ENCODE data around the gene ADAMTSL4.

DNA sequence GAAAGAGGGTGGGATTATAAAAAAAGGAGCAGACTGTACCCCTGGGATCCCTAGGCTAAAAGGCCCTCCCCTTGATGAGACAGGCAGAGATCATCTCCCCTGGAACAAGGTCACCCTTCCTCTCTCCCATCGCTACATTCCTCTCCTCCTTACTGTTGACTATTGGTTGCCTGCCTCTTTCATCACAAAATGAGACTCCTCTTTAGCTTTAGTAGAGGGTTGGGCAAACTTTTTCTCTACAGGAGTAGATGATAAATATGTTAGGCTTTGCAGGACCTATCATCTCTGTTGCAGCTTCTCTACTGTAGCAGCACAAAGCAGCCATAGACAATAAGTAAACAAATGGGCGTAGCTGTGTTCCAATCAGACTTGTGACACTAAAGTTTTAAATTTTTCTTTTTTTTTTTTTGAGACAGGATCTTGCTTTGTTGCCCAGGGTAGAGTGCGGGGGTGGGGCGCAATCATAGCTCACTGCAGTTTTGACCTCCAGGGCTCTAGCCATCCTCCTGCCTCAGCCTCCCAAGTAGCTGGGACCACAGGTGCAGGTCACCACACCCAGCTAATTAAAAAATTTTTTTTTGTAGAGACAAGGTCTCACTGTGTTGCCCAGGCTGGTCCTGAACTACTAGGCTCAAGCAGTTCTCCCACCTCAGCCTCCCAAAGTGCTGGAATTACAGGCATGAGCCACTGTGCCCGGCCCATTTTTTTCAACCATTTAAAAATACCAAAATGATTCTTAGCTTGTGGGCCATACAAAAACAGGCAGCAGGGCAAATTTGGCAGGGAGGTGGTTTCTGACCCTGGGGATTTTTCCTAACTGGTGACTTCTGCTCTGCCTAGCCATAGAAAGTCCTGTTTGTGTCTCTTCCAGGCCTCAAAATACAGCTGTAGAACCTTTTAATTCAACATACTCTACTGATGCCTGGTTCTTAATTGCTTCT lies 15.1 kb downstream of the ADAMTSL4 start:
- TF ChIP-seq ZBTB12 (CRISPR knock-in tag; IDR thresholded peaks at IDR 0.05), result no peak
- no peak for TF ChIP-seq POLR2A (conservative IDR thresholded peaks at IDR 0.05)
- no peak for TF ChIP-seq GATAD2B (IDR thresholded peaks at IDR 0.05; ENCODE audit: borderline replicate concordance)

Measured in K562 (cell line).